Measurements from ENCODE around the gene CHAF1B.

- TF ChIP-seq CTCF (IDR thresholded peaks at IDR 0.05; ENCODE audit: borderline replicate concordance, extremely low read depth, low read length, poor library complexity, severe bottlenecking) (no peak), EZH2 (IDR thresholded peaks at IDR 0.05; ENCODE audit: borderline replicate concordance, low read depth, low read length, severe bottlenecking) (no peak)
Measured at GRCh38 chr21:36434144-36434543, 49.0 kb downstream of the CHAF1B start.
